H9 (cell line): ENCODE results near the gene COG8. TPM values are rescaled to one million over a fixed set of nuclear protein-coding genes. Genes with fewer than 3 reads are reported as not detected.

ENCODE experiments used
- DNase-seq: peaks from one replicate; pipeline ENCODE4 v3.0.0-alpha.2; 2017
- H2AFZ ChIP-seq: one replicate; pipeline ENCODE4 v1.6.1; 2013; ENCODE audit warnings: mild to moderate bottlenecking, low read length, control low read depth, moderate library complexity
- H2AK5ac ChIP-seq: 2 replicates; pipeline ENCODE4 v1.6.1; 2013; ENCODE audit warnings: low read length, control low read depth, mixed read lengths; ENCODE audit not compliant: insufficient read length
- H2BK120ac ChIP-seq: one replicate; pipeline ENCODE4 v1.6.1; 2013; ENCODE audit warnings: low read depth, mild to moderate bottlenecking, low read length, control low read depth, inconsistent platforms; ENCODE audit not compliant: poor library complexity, severe bottlenecking
- H2BK12ac ChIP-seq: 2 replicates; pipeline ENCODE4 v1.6.1; 2013; ENCODE audit warnings: low read length, control low read depth, mixed read lengths, low read depth; ENCODE audit not compliant: insufficient read length
- H2BK15ac ChIP-seq: 2 replicates; pipeline ENCODE4 v1.6.1; 2013; ENCODE audit warnings: low read depth, low read length, control low read depth
- H2BK20ac ChIP-seq: one replicate; pipeline ENCODE4 v1.6.1; 2013; ENCODE audit warnings: low read depth, mild to moderate bottlenecking, low read length, control low read depth, inconsistent platforms; ENCODE audit not compliant: poor library complexity, severe bottlenecking
- H2BK5ac ChIP-seq: 2 replicates; pipeline ENCODE4 v1.6.1; 2013; ENCODE audit warnings: low read length, control low read depth, mixed read lengths; ENCODE audit not compliant: insufficient read length
- H3K14ac ChIP-seq: 2 replicates; pipeline ENCODE4 v1.6.1; 2013; ENCODE audit warnings: low read length, control low read depth; ENCODE audit not compliant: insufficient read depth
- H3K18ac ChIP-seq: 2 replicates; pipeline ENCODE4 v1.6.1; 2013; ENCODE audit warnings: low read depth, mild to moderate bottlenecking, mixed read lengths, low read length, control low read depth; ENCODE audit not compliant: insufficient read length
- H3K23ac ChIP-seq: 2 replicates; pipeline ENCODE4 v1.6.1; 2013; ENCODE audit warnings: low read length, control low read depth, mixed read lengths, low read depth; ENCODE audit not compliant: insufficient read length
- H3K23me2 ChIP-seq: 2 replicates; pipeline ENCODE4 v1.6.1; 2013; ENCODE audit warnings: low read depth, mild to moderate bottlenecking, mixed read lengths, low read length, control low read depth; ENCODE audit not compliant: insufficient read length, poor library complexity, severe bottlenecking
- H3K27ac ChIP-seq: 2 replicates; pipeline ENCODE4 v1.5.1; 2013; ENCODE audit warnings: low read length, control low read depth, mixed read lengths, low read depth; ENCODE audit not compliant: insufficient read length
- H3K27me3 ChIP-seq: 2 replicates; pipeline ENCODE4 v1.6.1; 2013; ENCODE audit warnings: low read length, control low read depth, inconsistent platforms; ENCODE audit not compliant: insufficient read depth
- H3K4ac ChIP-seq: 2 replicates; pipeline ENCODE4 v1.6.1; 2013; ENCODE audit warnings: low read depth, mild to moderate bottlenecking, control low read depth, inconsistent platforms, low read length, moderate library complexity
- H3K4me1 ChIP-seq: 2 replicates; pipeline ENCODE4 v1.6.1; 2013; ENCODE audit warnings: low read length, control low read depth, inconsistent platforms; ENCODE audit not compliant: insufficient read depth
- H3K4me2 ChIP-seq: 2 replicates; pipeline ENCODE4 v1.6.1; 2013; ENCODE audit warnings: low read length, control low read depth, mixed read lengths; ENCODE audit not compliant: insufficient read length, insufficient read depth
- H3K56ac ChIP-seq: 2 replicates; pipeline ENCODE4 v1.6.1; 2013; ENCODE audit warnings: low read depth, mild to moderate bottlenecking, mixed read lengths, low read length, control low read depth; ENCODE audit not compliant: insufficient read length
- H3K79me1 ChIP-seq: 2 replicates; pipeline ENCODE4 v1.6.1; 2013; ENCODE audit warnings: low read depth, mild to moderate bottlenecking, moderate library complexity, low read length, control low read depth, inconsistent platforms; ENCODE audit not compliant: insufficient read depth, poor library complexity, severe bottlenecking
- H3K79me2 ChIP-seq: 2 replicates; pipeline ENCODE4 v1.6.1; 2013; ENCODE audit warnings: low read length, control low read depth, inconsistent platforms; ENCODE audit not compliant: insufficient read depth
- H3K9ac ChIP-seq: 2 replicates; pipeline ENCODE4 v1.6.1; 2013; ENCODE audit warnings: low read length, control low read depth, mixed read lengths; ENCODE audit not compliant: insufficient read length; ENCODE audit errors: extremely low read depth
- H3K9me3 ChIP-seq: one replicate; pipeline ENCODE4 v1.6.1; 2013; ENCODE audit warnings: low read depth, low read length, inconsistent platforms; ENCODE audit not compliant: control insufficient read depth
- H3T11ph ChIP-seq: one replicate; pipeline ENCODE4 v1.6.1; 2013; ENCODE audit warnings: mild to moderate bottlenecking, low read length, control low read depth, inconsistent platforms
- H4K20me1 ChIP-seq: one replicate; pipeline ENCODE4 v1.6.1; 2013; ENCODE audit not compliant: control insufficient read depth, insufficient read length, insufficient read depth
- H4K5ac ChIP-seq: 2 replicates; pipeline ENCODE4 v1.6.1; 2013; ENCODE audit warnings: low read depth, mild to moderate bottlenecking, mixed read lengths, low read length, control low read depth; ENCODE audit not compliant: insufficient read length
- H4K8ac ChIP-seq: replicated peaks from 2 replicates; pipeline ENCODE4 v1.6.1; 2013; ENCODE audit warnings: low read length, control low read depth, mixed read lengths, low read depth; ENCODE audit not compliant: insufficient read length
- H4K91ac ChIP-seq: 2 replicates; pipeline ENCODE4 v1.6.1; 2013; ENCODE audit warnings: low read depth, mild to moderate bottlenecking, moderate library complexity, mixed read lengths, low read length, control low read depth; ENCODE audit not compliant: insufficient read length
- H3K27ac Mint-ChIP-seq, 3 experiments: 2 replicates in 2 of 3; 3 replicates in 1 of 3; pipeline ENCODE4 v1.8.0; 2020 to 2021; ENCODE audit warnings: mixed read lengths in 3 of 3, mild to moderate bottlenecking in 1 of 3, moderate library complexity in 1 of 3
- H3K27me3 Mint-ChIP-seq: 2 replicates; pipeline ENCODE4 v1.8.0; 2021; ENCODE audit warnings: low read depth, mild to moderate bottlenecking, moderate library complexity, mixed read lengths
- H3K36me3 Mint-ChIP-seq, 3 experiments: 2 replicates in 2 of 3; 3 replicates in 1 of 3; pipeline ENCODE4 v1.8.0; 2020 to 2021; ENCODE audit warnings: low read depth in 3 of 3, mixed read lengths in 3 of 3; ENCODE audit not compliant: insufficient read depth in 1 of 3
- H3K4me1 Mint-ChIP-seq, 2 experiments: 2 replicates each; pipeline ENCODE4 v1.8.0; 2020; ENCODE audit warnings: mixed read lengths in 2 of 2
- H3K4me3 Mint-ChIP-seq, 2 experiments: 2 replicates in 1 of 2; 3 replicates in 1 of 2; pipeline ENCODE4 v1.8.0; 2020 to 2021; ENCODE audit warnings: mild to moderate bottlenecking in 2 of 2, mixed read lengths in 2 of 2, moderate library complexity in 1 of 2
- H3K9me3 Mint-ChIP-seq, 2 experiments: 2 replicates in 1 of 2; 3 replicates in 1 of 2; pipeline ENCODE4 v1.8.0; 2020; ENCODE audit warnings: mild to moderate bottlenecking in 2 of 2, mixed read lengths in 2 of 2, moderate library complexity in 1 of 2
- CTCF ChIP-seq: fragments of 200-600 bp; sonication (generic); conservative IDR thresholded peaks from 3 replicates; pipeline ENCODE4 v1.8.0; 2021; ENCODE audit warnings: antibody characterized with exemption, mild to moderate bottlenecking
- WGBS: extraction: QIAGEN DNeasy Blood & Tissue Kit; methylation state at CpG from one replicate; pipeline ENCODE4 v1.1.7; 2013; ENCODE audit warnings: missing lambda C conversion rate, low lambda C conversion rate, mixed read lengths; ENCODE audit not compliant: insufficient read length; ENCODE audit errors: extremely low coverage; 5-methylcytosine and 5-hydroxymethylcytosine counted together
- total RNA-seq: library from RNA; stranded (reverse); gene quantifications from 2 replicates; pipeline ENCODE4 v1.2.1, GENCODE V29; 2021

Gene COG8
- total RNA-seq, 1 experiment from 2014 or later = 52.3 TPM

- Histone ChIP-seq H2AFZ (no peak overlapping the region), H2BK20ac (no peak overlapping the region), H3K23me2 (no peaks in the 10 kb centered on the region), H4K20me1 (no peaks in the 10 kb centered on the region), H3K56ac (no peak overlapping the region), H2AK5ac (no peak overlapping the region), H2BK120ac (no peak overlapping the region), H4K5ac (no peak overlapping the region), H3K4me2 (no peak overlapping the region), H3K14ac (no peak overlapping the region), H3K79me2 (peaks cover 10% of the 10 kb centered on the region; the same call in 1 of the 2 replicates), H3K79me1 (peaks cover 5% of the 10 kb centered on the region), H3K23ac (no peak overlapping the region), H3K4ac (no peak overlapping the region), H4K91ac (no peak overlapping the region), H3K9me3 (no peaks in the 10 kb centered on the region), H4K8ac (no peak overlapping the region), H3K9ac (no peak overlapping the region), H3T11ph (no peak overlapping the region), H2BK15ac (no peak overlapping the region), H2BK12ac (no peak overlapping the region), H3K27me3 (no peaks in the 10 kb centered on the region), H3K27ac (no peak overlapping the region), H3K4me1 (no peaks in the 10 kb centered on the region), H2BK5ac (no peak overlapping the region), H3K18ac (no peak overlapping the region)
- DNase-seq = no peak
- Mint-ChIP-seq H3K4me1 (peaks cover 12 to 19% of the 10 kb centered on the region in 2 experiments), H3K36me3 (peaks cover 52 to 98% (median 86%) of the 10 kb centered on the region in 3 experiments), H3K27me3 (no peaks in the 10 kb centered on the region), H3K27ac (no peak overlapping the region), H3K4me3 (no peak overlapping the region), H3K9me3 (no peaks in the 10 kb centered on the region)
- TF ChIP-seq CTCF = no peak
- no CpG with 5 or more reads among the region's 8 CpGs for WGBS
These were observed 15.3 kb downstream of the COG8 start for GRCh38 chr16:69324013-69324531.
